PFSK-1 (cell line): ENCODE measurements around the gene VAT1L.

Experiments
- POLR2AphosphoS5 ChIP-seq: IDR thresholded peaks from 2 replicates; pipeline ENCODE4 v1.6.1; 2012; ENCODE audit warnings: low read depth, mild to moderate bottlenecking, control low read depth, low read length, moderate library complexity
- TAF1 ChIP-seq: IDR thresholded peaks from 2 replicates; pipeline ENCODE4 v1.6.1; 2012; ENCODE audit warnings: low read length, control low read depth, borderline replicate concordance; ENCODE audit not compliant: insufficient read depth

DNA sequence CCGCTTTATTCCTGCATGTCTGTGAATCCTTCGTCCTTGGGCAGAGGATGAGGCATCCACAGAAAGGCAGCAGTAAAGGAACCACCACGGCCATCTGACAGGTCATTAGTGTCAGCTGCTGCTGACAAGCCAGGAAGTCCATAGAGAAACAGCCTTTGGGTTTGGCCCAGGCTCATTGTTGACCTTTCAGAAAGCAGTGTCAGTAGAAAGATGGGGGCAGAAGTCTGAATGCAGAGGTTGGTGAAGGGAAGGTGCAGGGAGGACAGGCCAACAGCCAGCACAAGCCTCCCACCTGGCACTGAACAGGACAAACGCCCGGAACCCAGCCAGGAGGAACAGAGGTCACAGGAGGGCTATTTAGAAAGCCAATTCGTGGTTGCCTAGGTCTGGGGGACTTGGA, 105.8 kb downstream of the VAT1L start:
- TF ChIP-seq POLR2AphosphoS5 (no peak), TAF1 (no peak)
